Karpas-422 (cell line): ENCODE results near the gene C5orf22. TPM values are rescaled to one million over a fixed set of nuclear protein-coding genes. Genes with fewer than 3 reads are reported as not detected.
"Not testable (repeated sequence)": the region's sequence is repeated elsewhere in the genome, so short reads cannot be mapped to it uniquely, and the experiment has no call there.

Experiments
- DNase-seq: peaks from one replicate; pipeline ENCODE4 v3.0.0-alpha.2; 2015
- H2AFZ ChIP-seq: fragments of 200-600 bp; sonication (generic); 2 replicates; pipeline ENCODE4 v1.6.1; 2014; ENCODE audit warnings: antibody characterized with exemption, low read length, mixed read lengths
- H3K27ac ChIP-seq: fragments of 200-600 bp; sonication (generic); 2 replicates; pipeline ENCODE4 v1.5.1; 2014; ENCODE audit warnings: mild to moderate bottlenecking, low read length, moderate library complexity
- H3K27me3 ChIP-seq: fragments of 200-600 bp; sonication (generic); 2 replicates; pipeline ENCODE4 v1.6.1; 2014; ENCODE audit warnings: low read length, mixed read lengths
- H3K36me3 ChIP-seq: fragments of 200-600 bp; sonication (generic); 2 replicates; pipeline ENCODE4 v1.6.1; 2014; ENCODE audit warnings: low read length, mixed read lengths; ENCODE audit not compliant: insufficient read depth
- H3K4me1 ChIP-seq: fragments of 200-600 bp; sonication (generic); 2 replicates; pipeline ENCODE4 v1.6.1; 2014; ENCODE audit warnings: mild to moderate bottlenecking, low read length, mixed read lengths
- H3K4me2 ChIP-seq: fragments of 200-600 bp; sonication (generic); 2 replicates; pipeline ENCODE4 v1.6.1; 2014; ENCODE audit warnings: low read length, low read depth, mild to moderate bottlenecking; ENCODE audit not compliant: poor library complexity, severe bottlenecking
- H3K4me3 ChIP-seq: fragments of 200-600 bp; sonication (generic); 2 replicates; pipeline ENCODE4 v1.5.1; 2014; ENCODE audit warnings: mild to moderate bottlenecking, antibody characterized with exemption, low read length, mixed read lengths
- H3K79me2 ChIP-seq: fragments of 200-600 bp; sonication (generic); 2 replicates; pipeline ENCODE4 v1.6.1; 2014; ENCODE audit warnings: mild to moderate bottlenecking, low read length, mixed read lengths
- H3K9ac ChIP-seq: fragments of 200-600 bp; sonication (generic); 2 replicates; pipeline ENCODE4 v1.6.0; 2014; ENCODE audit warnings: low read length
- H3K9me2 ChIP-seq: fragments of 200-600 bp; sonication (generic), shearing (Covaris generic); replicated peaks from 2 replicates; pipeline ENCODE4 v1.6.0; 2014; ENCODE audit warnings: mild to moderate bottlenecking, low read length, moderate library complexity; ENCODE audit not compliant: insufficient read depth
- H3K9me3 ChIP-seq: fragments of 300-700, 200-600 bp; sonication (generic); 2 replicates; pipeline ENCODE4 v1.6.1; 2014; ENCODE audit warnings: low read length, mixed read lengths
- H4K20me1 ChIP-seq: fragments of 200-600 bp; sonication (generic); 2 replicates; pipeline ENCODE4 v1.6.1; 2014; ENCODE audit warnings: mild to moderate bottlenecking, antibody characterized with exemption, low read length, low read depth; ENCODE audit not compliant: insufficient read depth
- total RNA-seq: library from RNA; depleted of rRNA; stranded (reverse); fragments of >200 nt; shearing (Covaris generic); gene quantifications from 2 replicates; pipeline ENCODE4 v1.2.3, GENCODE V29; 2014; ENCODE audit warnings: low replicate concordance

Gene C5orf22
- total RNA-seq, 1 experiment from 2014 or later, result 57.7 TPM

DNA sequence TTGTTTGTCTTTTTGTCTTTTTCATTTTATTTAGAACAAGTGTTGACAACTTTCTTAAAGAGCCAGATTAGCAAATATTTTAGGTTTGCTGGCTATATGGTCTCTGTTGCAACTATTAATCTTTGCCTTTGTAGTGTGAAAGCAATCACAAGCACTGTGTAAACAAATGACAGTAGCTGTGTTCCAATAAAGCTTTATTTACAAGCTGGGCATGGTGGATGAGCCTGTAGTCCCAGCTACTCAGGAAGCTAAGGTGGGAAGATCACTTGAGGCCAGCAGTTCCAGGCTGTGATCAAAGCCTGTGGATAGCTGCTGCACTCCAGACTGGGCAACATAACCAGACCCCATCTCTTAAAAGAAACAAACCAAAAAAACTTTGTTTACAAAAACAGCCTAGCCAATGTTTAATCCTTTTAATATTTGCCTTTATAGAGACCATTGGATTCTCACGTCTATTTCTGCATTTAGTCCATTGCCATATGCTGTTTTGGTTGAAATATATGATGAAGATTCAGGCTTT lies 2.5 kb downstream of the C5orf22 start:
- no peaks in the 10 kb centered on the region for H3K9me3 ChIP-seq
- no peaks in the 10 kb centered on the region for H3K27me3 ChIP-seq
- no peaks in the 10 kb centered on the region for H4K20me1 ChIP-seq
- no peak overlapping the region for H3K4me3 ChIP-seq
- no peak overlapping the region for H2AFZ ChIP-seq
- peaks cover 33% of the 10 kb centered on the region; the same call in 1 of the 2 replicates for H3K36me3 ChIP-seq
- H3K9ac ChIP-seq, result no peak overlapping the region
- H3K4me2 ChIP-seq, result peak overlapping the region; percentile 86
- peaks cover 33% of the 10 kb centered on the region for H3K4me1 ChIP-seq
- peaks cover 67% of the 10 kb centered on the region for H3K79me2 ChIP-seq
- no peak overlapping the region for H3K27ac ChIP-seq
- no peaks in the 10 kb centered on the region for H3K9me2 ChIP-seq
- no peak for DNase-seq

- Histone ChIP-seq H3K79me2 (peaks cover 45% of the 10 kb centered on the region), H3K4me2 (no peak overlapping the region), H4K20me1 (no peaks in the 10 kb centered on the region), H2AFZ (no peak overlapping the region), H3K27ac (no peak overlapping the region), H3K4me1 (peaks cover 18% of the 10 kb centered on the region), H3K36me3 (peaks cover 52% of the 10 kb centered on the region), H3K9ac (no peak overlapping the region), H3K9me2 (no peaks in the 10 kb centered on the region), H3K4me3 (no peak overlapping the region), H3K9me3 (no peaks in the 10 kb centered on the region), H3K27me3 (no peaks in the 10 kb centered on the region)
- DNase-seq, result no peak
Measured at GRCh38 chr5:31536873-31537272, 4.8 kb downstream of the C5orf22 start.

- H4K20me1 ChIP-seq, result no peaks in the 10 kb centered on the region
- no peak overlapping the region for H3K9ac ChIP-seq
- H3K9me3 ChIP-seq, result no peaks in the 10 kb centered on the region
- H3K4me2 ChIP-seq, result no peak overlapping the region
- no peak for DNase-seq
- no peaks in the 10 kb centered on the region for H3K27me3 ChIP-seq
- H3K4me1 ChIP-seq, result peaks cover 18% of the 10 kb centered on the region
- no peak overlapping the region for H3K4me3 ChIP-seq
- no peak overlapping the region for H2AFZ ChIP-seq
- H3K79me2 ChIP-seq, result peaks cover 45% of the 10 kb centered on the region
- H3K36me3 ChIP-seq, result peaks cover 54% of the 10 kb centered on the region
- no peak overlapping the region for H3K27ac ChIP-seq
- H3K9me2 ChIP-seq, result no peaks in the 10 kb centered on the region
Measured at GRCh38 chr5:31537349-31537748, 5.2 kb downstream of the C5orf22 start.

DNA sequence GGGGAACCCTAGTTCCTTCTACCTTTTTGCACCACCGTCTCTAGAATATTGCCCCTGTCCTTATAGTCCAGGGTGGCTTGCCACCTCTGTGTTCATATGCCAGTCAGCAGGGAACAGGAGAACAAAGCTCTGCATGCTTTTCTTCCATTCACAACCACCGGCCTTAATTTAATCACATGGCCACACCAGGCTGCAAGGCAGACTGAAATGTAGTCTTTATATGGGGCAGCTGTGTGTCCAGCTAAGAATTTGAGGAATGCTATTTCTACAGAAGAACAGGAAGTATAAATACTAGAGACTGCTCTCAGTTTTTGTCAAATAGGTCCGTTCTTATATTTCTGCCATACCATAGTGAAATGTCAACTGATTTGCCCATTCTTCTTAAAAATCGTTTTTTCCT lies 5.8 kb downstream of the C5orf22 start:
- DNase-seq, result no peak
- Histone ChIP-seq H3K4me1 (peaks cover 18% of the 10 kb centered on the region), H2AFZ (no peak overlapping the region), H3K27ac (no peak overlapping the region), H3K79me2 (peaks cover 40% of the 10 kb centered on the region), H3K36me3 (peaks cover 59% of the 10 kb centered on the region), H3K27me3 (no peaks in the 10 kb centered on the region), H4K20me1 (no peaks in the 10 kb centered on the region), H3K4me2 (no peak overlapping the region), H3K9me2 (no peaks in the 10 kb centered on the region), H3K4me3 (no peak overlapping the region), H3K9me3 (no peaks in the 10 kb centered on the region), H3K9ac (no peak overlapping the region)

DNA sequence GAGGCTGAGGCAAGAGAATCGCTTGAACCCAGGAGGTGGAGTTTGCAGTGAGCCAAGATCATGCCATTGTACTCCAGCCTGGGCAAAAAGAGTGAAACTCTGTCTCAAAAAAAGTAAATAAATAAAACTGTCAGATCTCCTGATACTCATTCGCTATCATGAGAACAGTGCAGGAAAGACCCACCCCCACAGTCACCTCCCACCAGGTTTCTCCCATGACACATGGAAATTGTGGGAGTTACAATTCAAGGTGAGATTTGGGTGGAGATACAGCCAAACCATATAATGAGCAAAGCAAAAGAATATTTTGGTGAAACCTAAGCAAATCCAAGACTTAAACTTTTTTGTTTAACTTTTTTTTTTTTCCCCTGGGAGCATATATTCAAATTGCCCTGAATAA lies 17.0 kb downstream of the C5orf22 start:
- H3K27me3 ChIP-seq, H4K20me1 ChIP-seq, H3K4me1 ChIP-seq, H3K9ac ChIP-seq, H3K79me2 ChIP-seq, H3K4me2 ChIP-seq, H2AFZ ChIP-seq, H3K9me2 ChIP-seq, H3K27ac ChIP-seq, DNase-seq, H3K9me3 ChIP-seq, H3K4me3 ChIP-seq: not testable (repeated sequence)
- H3K36me3 ChIP-seq, result peaks cover 35% of the 10 kb centered on the region

DNA sequence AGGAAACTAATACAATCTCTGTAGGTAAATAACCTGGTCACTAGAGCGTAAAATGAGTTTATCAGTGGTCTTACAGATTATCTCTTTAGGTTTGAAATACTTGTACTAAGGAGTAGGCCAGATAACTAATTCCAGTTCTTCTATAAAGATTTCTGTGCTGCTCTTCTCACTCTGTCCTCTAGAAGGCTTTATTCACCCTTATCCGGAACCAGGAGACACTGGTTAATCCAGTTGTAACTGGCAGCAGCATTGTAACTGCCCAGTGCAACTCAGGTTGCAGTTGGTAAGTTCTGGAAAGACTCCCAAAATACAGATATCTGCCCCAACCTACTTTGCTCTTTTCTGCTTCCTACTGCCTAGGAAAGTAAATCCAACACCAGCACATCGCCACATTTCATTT lies 19.8 kb downstream of the C5orf22 start:
- no peak overlapping the region for H3K4me2 ChIP-seq
- H3K4me3 ChIP-seq, result no peak overlapping the region
- H3K4me1 ChIP-seq, result no peaks in the 10 kb centered on the region
- H3K79me2 ChIP-seq, result no peaks in the 10 kb centered on the region
- H3K9me2 ChIP-seq, result no peaks in the 10 kb centered on the region
- H4K20me1 ChIP-seq, result no peaks in the 10 kb centered on the region
- H2AFZ ChIP-seq, result no peak overlapping the region
- H3K9ac ChIP-seq, result no peak overlapping the region
- H3K9me3 ChIP-seq, result no peaks in the 10 kb centered on the region
- no peak overlapping the region for H3K27ac ChIP-seq
- H3K27me3 ChIP-seq, result no peaks in the 10 kb centered on the region
- DNase-seq, result no peak
- H3K36me3 ChIP-seq, result peaks cover 26% of the 10 kb centered on the region

DNA sequence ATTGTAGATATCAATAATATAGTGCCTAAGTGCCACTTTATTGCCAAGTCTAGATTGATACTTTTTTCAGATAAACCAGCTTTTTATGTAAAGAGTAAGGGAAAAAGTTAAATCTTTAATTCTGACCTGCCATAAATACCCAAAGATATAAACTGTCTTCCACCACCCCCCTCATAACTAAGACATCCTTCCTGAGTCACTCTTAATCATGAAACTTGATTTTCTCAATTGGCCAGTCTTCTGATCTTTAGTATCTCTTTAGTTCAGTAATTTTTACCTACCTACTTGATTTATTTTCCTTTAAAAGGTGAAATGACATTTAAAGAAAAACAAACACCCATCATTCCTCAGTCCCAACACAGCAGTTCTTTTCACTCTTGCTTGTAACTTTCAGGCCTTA lies 21.8 kb downstream of the C5orf22 start:
- H3K9me2 ChIP-seq, result no peaks in the 10 kb centered on the region
- H3K9me3 ChIP-seq, result no peaks in the 10 kb centered on the region

GRCh38 chr5:31554552-31554951 lies 22.5 kb downstream of the C5orf22 start:
- no peak overlapping the region for H3K4me2 ChIP-seq
- no peaks in the 10 kb centered on the region for H3K79me2 ChIP-seq
- H3K9ac ChIP-seq, result no peak overlapping the region
- H3K27me3 ChIP-seq, result no peaks in the 10 kb centered on the region
- H3K4me3 ChIP-seq, result no peak overlapping the region
- no peaks in the 10 kb centered on the region for H3K4me1 ChIP-seq
- H4K20me1 ChIP-seq, result no peaks in the 10 kb centered on the region
- no peaks in the 10 kb centered on the region for H3K9me2 ChIP-seq
- no peak overlapping the region for H3K27ac ChIP-seq
- no peak overlapping the region for H2AFZ ChIP-seq
- H3K36me3 ChIP-seq, result peaks cover 24% of the 10 kb centered on the region; the same call in 1 of the 2 replicates
- no peaks in the 10 kb centered on the region for H3K9me3 ChIP-seq
- no peak for DNase-seq

More for the DNA sequence above, 21.8 kb downstream of the C5orf22 start:
- Histone ChIP-seq H4K20me1 (no peaks in the 10 kb centered on the region), H3K4me2 (no peak overlapping the region), H3K9ac (no peak overlapping the region), H3K27me3 (no peaks in the 10 kb centered on the region), H2AFZ (no peak overlapping the region), H3K4me1 (no peaks in the 10 kb centered on the region), H3K79me2 (no peaks in the 10 kb centered on the region), H3K4me3 (no peak overlapping the region), H3K27ac (no peak overlapping the region), H3K36me3 (peaks cover 24% of the 10 kb centered on the region; the same call in 1 of the 2 replicates)
- no peak for DNase-seq

DNA sequence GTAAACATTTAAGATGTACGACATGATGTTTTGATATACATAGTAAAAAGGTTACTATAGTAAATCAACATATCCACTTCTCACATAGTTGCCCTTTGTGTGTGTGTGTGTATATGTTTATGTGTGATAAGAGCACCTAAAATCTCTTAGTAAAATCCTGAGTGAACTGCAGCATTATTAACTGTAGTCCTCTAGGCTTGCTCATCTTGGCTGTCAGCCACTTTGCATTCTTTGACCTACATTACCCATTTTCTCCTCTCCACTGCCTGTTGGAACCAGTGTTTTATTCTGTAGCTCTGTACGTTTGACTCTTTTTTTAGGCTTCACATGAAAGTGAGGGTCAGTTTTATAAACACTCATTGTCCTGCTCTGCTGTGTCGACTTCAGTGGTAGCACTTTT lies 24.4 kb downstream of the C5orf22 start:
- no peak for DNase-seq

More for the DNA sequence above, 24.4 kb downstream of the C5orf22 start:
- Histone ChIP-seq H3K9me3 (no peaks in the 10 kb centered on the region), H3K27ac (no peak overlapping the region), H4K20me1 (no peaks in the 10 kb centered on the region), H3K4me1 (no peaks in the 10 kb centered on the region), H2AFZ (no peak overlapping the region), H3K9ac (no peak overlapping the region), H3K27me3 (no peaks in the 10 kb centered on the region), H3K4me3 (no peak overlapping the region), H3K9me2 (no peaks in the 10 kb centered on the region), H3K79me2 (no peaks in the 10 kb centered on the region), H3K4me2 (no peak overlapping the region), H3K36me3 (peaks cover 20% of the 10 kb centered on the region; the same call in 1 of the 2 replicates)
